Activated CD4-positive, alpha-beta T cell treated with anti-CD3 and anti-CD28 coated beads, Interleukin-2, amount 10 ng/mL, durations not matched to agents 24 days and 14 days (primary cell): ENCODE measurements around the gene DCAF11. TPM values are rescaled to one million over a fixed set of nuclear protein-coding genes. Genes with fewer than 3 reads are reported as not detected.

Experiments
- DNase-seq: peaks from one replicate; pipeline ENCODE4 v3.0.0; 2022
- H3K27ac Mint-ChIP-seq: one replicate; pipeline ENCODE4 v1.8.0; 2022; ENCODE audit warnings: mild to moderate bottlenecking, mixed read lengths
- H3K27me3 Mint-ChIP-seq: one replicate; pipeline ENCODE4 v1.8.0; 2022; ENCODE audit warnings: mixed read lengths
- H3K36me3 Mint-ChIP-seq: one replicate; pipeline ENCODE4 v1.8.0; 2022; ENCODE audit warnings: low read depth, mild to moderate bottlenecking, mixed read lengths
- H3K4me1 Mint-ChIP-seq: one replicate; pipeline ENCODE4 v1.8.0; 2021; ENCODE audit warnings: mixed read lengths
- H3K4me3 Mint-ChIP-seq: one replicate; pipeline ENCODE4 v1.8.0; 2022; ENCODE audit warnings: mild to moderate bottlenecking, moderate library complexity, mixed read lengths
- H3K9me3 Mint-ChIP-seq: one replicate; pipeline ENCODE4 v1.8.0; 2021; ENCODE audit warnings: mixed read lengths
- intact Hi-C: fragments of 100-400 bp; cut with micrococcal nuclease; formaldehyde crosslinking; loops from one replicate; pipeline ENCODE4 v1.15.1; 2023
- total RNA-seq: library from RNA; stranded (reverse); gene quantifications from 2 replicates; pipeline ENCODE4 v1.2.3, GENCODE V29; 2022

Gene DCAF11
- total RNA-seq, 1 donor from 2014 or later = 55.8 TPM

- no peak overlapping the region for H3K4me3 Mint-ChIP-seq
- H3K4me1 Mint-ChIP-seq = peaks cover 20% of the 10 kb centered on the region
- H3K36me3 Mint-ChIP-seq = no peaks in the 10 kb centered on the region
- no peaks in the 10 kb centered on the region for H3K9me3 Mint-ChIP-seq
- intact Hi-C loops = no loop called here
- DNase-seq = no peak
- peaks cover 3% of the 10 kb centered on the region for H3K27me3 Mint-ChIP-seq
- no peak overlapping the region for H3K27ac Mint-ChIP-seq
Measured at GRCh38 chr14:24072881-24073877, 41.4 kb upstream of the DCAF11 start.

GRCh38 chr14:24074625-24075484 lies 39.7 kb upstream of the DCAF11 start:
- no peaks in the 10 kb centered on the region for H3K9me3 Mint-ChIP-seq
- H3K27me3 Mint-ChIP-seq = peaks cover 3% of the 10 kb centered on the region
- no peak overlapping the region for H3K4me3 Mint-ChIP-seq
- no peaks in the 10 kb centered on the region for H3K36me3 Mint-ChIP-seq
- H3K27ac Mint-ChIP-seq = no peak overlapping the region
- DNase-seq = no peak
- peaks cover 21% of the 10 kb centered on the region for H3K4me1 Mint-ChIP-seq
- intact Hi-C loops = no loop called here

GRCh38 chr14:24075485-24076301 lies 38.9 kb upstream of the DCAF11 start:
- Mint-ChIP-seq H3K36me3 (no peaks in the 10 kb centered on the region), H3K4me3 (no peak overlapping the region), H3K27me3 (no peaks in the 10 kb centered on the region), H3K4me1 (peaks cover 23% of the 10 kb centered on the region), H3K9me3 (no peaks in the 10 kb centered on the region), H3K27ac (peak overlapping the region; percentile 56)
- no peak for DNase-seq
- intact Hi-C loops = no loop called here

- H3K4me1 Mint-ChIP-seq = peaks cover 19% of the 10 kb centered on the region
- H3K4me3 Mint-ChIP-seq = no peak overlapping the region
- DNase-seq = no peak
- intact Hi-C loops = no loop called here
- H3K9me3 Mint-ChIP-seq = no peaks in the 10 kb centered on the region
- H3K36me3 Mint-ChIP-seq = no peaks in the 10 kb centered on the region
- no peaks in the 10 kb centered on the region for H3K27me3 Mint-ChIP-seq
- no peak overlapping the region for H3K27ac Mint-ChIP-seq
Measured at GRCh38 chr14:24076302-24076601, 38.3 kb upstream of the DCAF11 start.

- H3K9me3 Mint-ChIP-seq = no peaks in the 10 kb centered on the region
- H3K36me3 Mint-ChIP-seq = no peaks in the 10 kb centered on the region
- peaks cover 23% of the 10 kb centered on the region for H3K4me1 Mint-ChIP-seq
- intact Hi-C loops = no loop called here
- DNase-seq = no peak
- H3K4me3 Mint-ChIP-seq = no peak overlapping the region
- peaks cover 4% of the 10 kb centered on the region for H3K27me3 Mint-ChIP-seq
- H3K27ac Mint-ChIP-seq = no peak overlapping the region
Measured at GRCh38 chr14:24077086-24077485, 37.5 kb upstream of the DCAF11 start.

GRCh38 chr14:24078146-24078545 lies 36.4 kb upstream of the DCAF11 start:
- no peak for DNase-seq
- H3K36me3 Mint-ChIP-seq = no peaks in the 10 kb centered on the region
- H3K9me3 Mint-ChIP-seq = no peaks in the 10 kb centered on the region
- peaks cover 6% of the 10 kb centered on the region for H3K27me3 Mint-ChIP-seq
- no peak overlapping the region for H3K4me3 Mint-ChIP-seq
- peaks cover 26% of the 10 kb centered on the region for H3K4me1 Mint-ChIP-seq
- H3K27ac Mint-ChIP-seq = no peak overlapping the region
- intact Hi-C loops = no loop called here

- Mint-ChIP-seq H3K9me3 (no peaks in the 10 kb centered on the region), H3K4me3 (no peak overlapping the region), H3K36me3 (no peaks in the 10 kb centered on the region), H3K27ac (no peak overlapping the region), H3K27me3 (peaks cover 6% of the 10 kb centered on the region), H3K4me1 (peaks cover 26% of the 10 kb centered on the region)
- no peak for DNase-seq
- intact Hi-C loops = no loop called here
Measured at GRCh38 chr14:24079491-24080141, 35.0 kb upstream of the DCAF11 start.

GRCh38 chr14:24080142-24080530 lies 34.4 kb upstream of the DCAF11 start:
- no peak for DNase-seq
- H3K4me1 Mint-ChIP-seq = peaks cover 24% of the 10 kb centered on the region
- H3K36me3 Mint-ChIP-seq = no peaks in the 10 kb centered on the region
- peak overlapping the region; percentile 84 for H3K4me3 Mint-ChIP-seq
- peak overlapping the region; percentile 46 for H3K27ac Mint-ChIP-seq
- peaks cover 6% of the 10 kb centered on the region for H3K27me3 Mint-ChIP-seq
- no peaks in the 10 kb centered on the region for H3K9me3 Mint-ChIP-seq
- intact Hi-C loops = no loop called here

GRCh38 chr14:24080888-24081738 lies 33.5 kb upstream of the DCAF11 start:
- peak overlapping the region; percentile 78 for H3K27ac Mint-ChIP-seq
- H3K9me3 Mint-ChIP-seq = no peaks in the 10 kb centered on the region
- H3K4me3 Mint-ChIP-seq = peak overlapping the region; percentile 84
- DNase-seq = peak; percentile 93
- no peaks in the 10 kb centered on the region for H3K36me3 Mint-ChIP-seq
- peaks cover 6% of the 10 kb centered on the region for H3K27me3 Mint-ChIP-seq
- intact Hi-C loops = loop anchor here (1.0 kb wide), 2 partner anchors 13 to 33 kb away; partner anchors contain the start of genes DCAF11, NRL and PCK2
- peaks cover 16% of the 10 kb centered on the region for H3K4me1 Mint-ChIP-seq

- intact Hi-C loops = loop anchor here (1.0 kb wide), 2 partner anchors 13 to 33 kb away; partner anchors contain the start of genes DCAF11, NRL and PCK2
- no peak for DNase-seq
- Mint-ChIP-seq H3K9me3 (no peaks in the 10 kb centered on the region), H3K4me1 (peaks cover 16% of the 10 kb centered on the region), H3K27me3 (peaks cover 6% of the 10 kb centered on the region), H3K27ac (peak overlapping the region; percentile 77), H3K4me3 (peak overlapping the region; percentile 84), H3K36me3 (no peaks in the 10 kb centered on the region)
Measured at GRCh38 chr14:24081739-24082211, 32.8 kb upstream of the DCAF11 start.

GRCh38 chr14:24082411-24083080 lies 32.0 kb upstream of the DCAF11 start:
- intact Hi-C loops = no loop called here
- DNase-seq = no peak
- Mint-ChIP-seq H3K4me3 (peak overlapping the region; percentile 84), H3K27ac (peak overlapping the region; percentile 77), H3K36me3 (no peaks in the 10 kb centered on the region), H3K4me1 (peaks cover 16% of the 10 kb centered on the region), H3K27me3 (peaks cover 6% of the 10 kb centered on the region), H3K9me3 (no peaks in the 10 kb centered on the region)

GRCh38 chr14:24083462-24083861 lies 31.1 kb upstream of the DCAF11 start:
- Mint-ChIP-seq H3K27me3 (peaks cover 6% of the 10 kb centered on the region), H3K4me1 (peaks cover 16% of the 10 kb centered on the region), H3K36me3 (no peaks in the 10 kb centered on the region), H3K4me3 (no peak overlapping the region), H3K27ac (no peak overlapping the region), H3K9me3 (no peaks in the 10 kb centered on the region)
- intact Hi-C loops = no loop called here
- DNase-seq = no peak
